Adrenal gland (tissue), 12 donors: Measurements from ENCODE around the gene TCERG1L. TPM values are rescaled to one million over a fixed set of nuclear protein-coding genes. Genes with fewer than 3 reads are reported as not detected.

Experiments used
- DNase-seq, 7 donors: peaks; one replicate each; pipeline ENCODE4 v3.0.0-alpha.2; 2019 to 2020
- H3K27ac ChIP-seq, 5 donors: fragments of 200-600 bp; sonication (generic) in 4 of 5; 1 replicate in 3 of 5; 2 replicates in 2 of 5; pipeline versions ENCODE4 v1.5.1 to v1.8.0; 2016 to 2020; ENCODE audit warnings: mild to moderate bottlenecking in 1 of 5
- H3K27me3 ChIP-seq: fragments of 200-600 bp; 2 replicates; pipeline ENCODE4 v1.8.0; 2021
- H3K36me3 ChIP-seq, 2 donors: fragments of 200-600 bp; replicated peaks in 1 of 2; 1 replicate in 1 of 2; 2 replicates in 1 of 2; pipeline versions ENCODE4 v1.5.1 to v1.8.0; 2018 to 2022
- H3K4me1 ChIP-seq, 2 donors: fragments of 200-600 bp; replicated peaks in 1 of 2; 1 replicate in 1 of 2; 2 replicates in 1 of 2; pipeline versions ENCODE4 v1.5.1 to v1.8.0; 2018 to 2021
- H3K4me3 ChIP-seq, 4 donors: fragments of 200-600 bp; sonication (generic) in 3 of 4; one replicate each; pipeline ENCODE4 v1.5.1; 2016 to 2018
- H3K9me3 ChIP-seq, 3 donors: fragments of 200-600 bp; sonication (generic) in 1 of 3; replicated peaks in 1 of 3; 1 replicate in 2 of 3; 2 replicates in 1 of 3; pipeline versions ENCODE4 v1.5.1 to v1.8.0; 2016 to 2021
- CTCF ChIP-seq, 6 experiments: fragments of 450-650 bp in 4 of 6; fragments of 200-600 bp in 2 of 6; sonication (generic) in 1 of 6; IDR thresholded peaks; 1 replicate in 5 of 6; 2 replicates in 1 of 6; pipeline versions ENCODE4 v1.5.1 to v1.8.0; 2016 to 2021; ENCODE audit warnings: antibody characterized with exemption in 6 of 6, mild to moderate bottlenecking in 2 of 6, moderate library complexity in 1 of 6
- POLR2A ChIP-seq, 2 donors: fragments of 450-650 bp; IDR thresholded peaks; one replicate each; pipeline ENCODE4 v1.6.1; 2017; ENCODE audit warnings: antibody characterized with exemption in 2 of 2, mild to moderate bottlenecking in 2 of 2, moderate library complexity in 1 of 2
- WGBS, 4 donors: extraction: QIAGEN DNeasy Blood & Tissue Kit in 2 of 4; methylation state at CpG; one replicate each; pipeline versions ENCODE4 v1.1.5 to v1.1.7; 2013 to 2017; 5-methylcytosine and 5-hydroxymethylcytosine counted together
- intact Hi-C, 2 donors: fragments of 100-400 bp; cut with DNase I; formaldehyde crosslinking; loops; one replicate each; pipeline versions ENCODE4 v1.14.1 to v1.15.0; 2022 to 2023
- polyA plus RNA-seq, 3 donors: library from polyadenylated mRNA; stranded (reverse); fragments of 200-250 nt in 2 of 3; fragments of 350-450 nt in 1 of 3; fragmentation: Illumina TruSeq in 1 of 3; extraction: RNeasy Lipid Tissue Mini Kit (QIAGEN cat#74804) in 1 of 3; gene quantifications; one replicate each; pipeline ENCODE4 v1.2.3, GENCODE V29; 2013 to 2014
- total RNA-seq, 9 donors: library from RNA; depleted of rRNA in 4 of 9; stranded (reverse); fragments of >200 nt in 4 of 9; fragments of 120-200 nt in 1 of 9; fragmentation: NEBNext Ultra II Directional in 1 of 9; extraction: Animal tissue kit (Norgen Biotek cat#: 25700) in 1 of 9; gene quantifications; one replicate each; pipeline versions ENCODE4 v1.1.0 to v1.2.4, GENCODE V29; 2013 to 2023
- donor health status: healthy with polysubstance abuse.
- donor health status: Bipolar disorder and iron deficiency.
- donor health status: DM: yes; HTN: yes; CAD: no.
- donor health status: DM: no; HTN: no; CAD: no.
- donor health status: DM: no; HTN: no; CAD: no.
- donor health status: DM: yes; HTN: yes; CAD: no.

TCERG1L gene
- total and polyA plus RNA-seq, 12 donors: 0.17 to 3.4 (median 0.97) TPM

DNA sequence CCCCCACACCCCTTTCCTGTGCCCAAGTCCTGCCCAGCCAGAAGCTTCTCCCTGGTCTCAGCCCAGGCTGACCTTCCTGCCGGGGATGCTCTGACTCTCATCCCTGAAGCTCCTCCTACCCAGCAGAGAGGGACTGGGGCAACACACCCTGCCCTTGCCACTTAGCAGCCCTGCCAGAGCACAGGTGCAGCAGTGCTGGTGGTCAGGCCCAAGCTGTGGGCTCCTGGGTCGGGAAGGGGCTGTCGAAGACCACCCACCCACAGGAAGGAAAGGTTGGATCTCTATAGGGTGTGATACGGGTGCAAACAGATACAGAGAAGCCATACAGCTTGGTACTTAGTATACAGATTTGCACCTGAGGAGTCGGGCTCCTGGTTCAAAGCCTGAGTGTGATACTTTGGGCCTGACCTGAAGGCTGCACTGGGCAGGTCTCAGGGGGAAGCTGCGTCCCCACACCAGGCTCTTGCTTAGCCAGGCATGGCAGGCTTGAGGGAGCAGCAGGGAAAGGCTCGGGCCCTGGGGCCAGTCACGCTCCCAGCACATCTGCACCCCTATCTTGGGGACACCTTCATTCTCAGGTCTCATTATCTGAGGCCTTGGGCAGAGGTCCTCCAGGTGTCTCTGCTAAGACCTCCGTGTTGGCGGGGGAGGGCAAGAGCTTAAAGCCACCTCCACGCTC lies 47.3 kb downstream of the TCERG1L start:
- H3K4me3 ChIP-seq: no peak overlapping the region
- H3K36me3 ChIP-seq: no peaks in the 10 kb centered on the region
- 82 to 95% (median 88%) methylated on average over 4 to 11 of the region's 11 CpGs for WGBS, 4 donors
- no peak for TF ChIP-seq POLR2A (IDR thresholded peaks at IDR 0.05)
- TF ChIP-seq CTCF (IDR thresholded peaks at IDR 0.05): no peak
- no peaks in the 10 kb centered on the region for H3K4me1 ChIP-seq
- intact Hi-C loops: no loop called here
- no peaks in the 10 kb centered on the region for H3K9me3 ChIP-seq
- DNase-seq: no peak
- no peak overlapping the region for H3K27ac ChIP-seq
- H3K27me3 ChIP-seq: peaks cover 4% of the 10 kb centered on the region

DNA sequence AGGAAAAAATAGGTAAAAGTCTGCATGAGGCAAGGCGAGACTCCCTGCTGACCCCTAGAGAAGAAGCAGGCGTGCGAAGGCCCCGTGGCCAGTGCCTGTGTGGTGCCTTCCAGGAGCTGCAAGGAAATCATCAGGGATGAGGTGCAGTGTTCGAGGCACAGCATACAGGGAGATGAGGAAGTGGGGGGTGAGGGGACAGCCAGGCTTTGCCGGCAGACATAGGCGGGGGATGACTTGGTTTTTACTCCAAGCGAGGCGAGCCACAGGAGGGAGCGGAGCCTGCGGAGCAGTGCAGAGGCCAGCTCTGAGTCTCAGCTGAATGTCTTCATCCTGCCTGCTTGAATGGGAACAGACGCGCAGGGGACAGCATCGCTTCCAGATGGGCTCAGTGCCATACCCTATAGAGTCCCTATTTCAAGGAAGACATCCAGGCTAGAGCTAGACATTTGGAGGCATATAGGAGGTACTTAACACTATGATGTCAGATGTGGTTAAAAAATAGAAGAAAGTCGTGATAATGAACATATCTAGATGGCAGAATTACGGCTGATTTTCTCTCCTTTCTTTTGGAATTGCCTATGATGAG lies 49.5 kb downstream of the TCERG1L start:
- no peak for DNase-seq
- Histone ChIP-seq H3K27ac (no peak overlapping the region), H3K36me3 (no peaks in the 10 kb centered on the region), H3K4me1 (no peaks in the 10 kb centered on the region), H3K9me3 (no peaks in the 10 kb centered on the region), H3K27me3 (no peaks in the 10 kb centered on the region), H3K4me3 (no peak overlapping the region)
- TF ChIP-seq CTCF (IDR thresholded peaks at IDR 0.05) (no peak), POLR2A (IDR thresholded peaks at IDR 0.05) (no peak)
- 79 to 87% (median 85%) methylated on average over 15 to 16 of the region's 16 CpGs for WGBS, 4 donors
- intact Hi-C loops: no loop called here

GRCh38 chr10:131260452-131261211 lies 50.9 kb downstream of the TCERG1L start:
- intact Hi-C loops: no loop called here
- no peak for DNase-seq
- TF ChIP-seq CTCF (IDR thresholded peaks at IDR 0.05): no peak
- no peak for TF ChIP-seq POLR2A (IDR thresholded peaks at IDR 0.05)

DNA sequence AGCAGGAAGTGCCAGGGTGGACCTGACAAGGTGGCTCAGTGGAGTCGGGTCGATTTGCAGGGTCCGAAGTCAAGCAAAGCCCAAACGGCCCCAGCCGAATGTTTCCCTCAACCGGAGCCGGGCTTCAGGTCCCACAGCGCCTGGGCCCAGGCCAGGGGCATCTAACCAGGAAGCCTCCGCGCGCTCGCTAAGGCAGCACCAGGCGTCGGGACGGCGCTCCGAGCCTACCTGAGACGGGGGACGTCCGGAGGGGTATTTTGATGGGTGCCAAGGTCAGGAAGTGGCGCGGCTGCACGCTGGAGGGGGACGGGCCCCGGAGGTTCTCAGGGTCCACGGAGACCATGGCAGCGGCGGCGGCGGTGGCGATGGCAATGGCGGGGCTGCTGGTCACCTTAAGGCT lies 51.5 kb downstream of the TCERG1L start:
- intact Hi-C loops: no loop called here
- no peaks in the 10 kb centered on the region for H3K4me1 ChIP-seq
- 89 to 98% (median 92%) methylated on average over 11 to 32 of the region's 32 CpGs for WGBS, 4 donors
- no peaks in the 10 kb centered on the region for H3K27me3 ChIP-seq
- no peak for DNase-seq
- H3K36me3 ChIP-seq: no peaks in the 10 kb centered on the region
- no peaks in the 10 kb centered on the region for H3K9me3 ChIP-seq
- H3K27ac ChIP-seq: no peak overlapping the region
- TF ChIP-seq CTCF (IDR thresholded peaks at IDR 0.05): no peak
- no peak for TF ChIP-seq POLR2A (IDR thresholded peaks at IDR 0.05)
- H3K4me3 ChIP-seq: no peak overlapping the region

More at GRCh38 chr10:131260452-131261211, 50.9 kb downstream of the TCERG1L start:
- no peak overlapping the region for H3K4me3 ChIP-seq
- H3K9me3 ChIP-seq: no peaks in the 10 kb centered on the region
- H3K27ac ChIP-seq: no peak overlapping the region
- H3K4me1 ChIP-seq: no peaks in the 10 kb centered on the region
- no peaks in the 10 kb centered on the region for H3K27me3 ChIP-seq
- 82 to 92% (median 88%) methylated on average over 11 to 17 of the region's 17 CpGs for WGBS, 4 donors
- H3K36me3 ChIP-seq: no peaks in the 10 kb centered on the region
